Liver (tissue), 9 donors: Measurements from ENCODE around the gene TP73. TPM values are rescaled to one million over a fixed set of nuclear protein-coding genes. Genes with fewer than 3 reads are reported as not detected.

Source experiments
- DNase-seq: peaks from one replicate; pipeline ENCODE4 v3.0.0-alpha.2; 2017; ENCODE audit warnings: low spot score
- H3K27ac ChIP-seq, 2 donors: one replicate each; pipeline ENCODE4 v1.7.0; 2013; ENCODE audit warnings: inconsistent platforms in 2 of 2, low read length in 2 of 2, control low read depth in 1 of 2, low read depth in 1 of 2, mild to moderate bottlenecking in 1 of 2
- H3K27me3 ChIP-seq, 4 donors: one replicate each; pipeline versions ENCODE4 v1.6.1 to v1.7.0; 2013; ENCODE audit warnings: low read length in 3 of 4, inconsistent platforms in 1 of 4, mild to moderate bottlenecking in 1 of 4, moderate library complexity in 1 of 4; ENCODE audit not compliant: control insufficient read depth in 4 of 4, insufficient read depth in 4 of 4
- H3K36me3 ChIP-seq, 4 donors: one replicate each; pipeline versions ENCODE4 v1.6.1 to v1.7.0; 2013; ENCODE audit warnings: low read length in 3 of 4, mild to moderate bottlenecking in 3 of 4, low read depth in 1 of 4, moderate library complexity in 1 of 4; ENCODE audit not compliant: control insufficient read depth in 4 of 4, insufficient read depth in 3 of 4
- H3K4me1 ChIP-seq, 4 donors: one replicate each; pipeline versions ENCODE4 v1.6.1 to v1.7.0; 2013; ENCODE audit warnings: low read length in 3 of 4, mild to moderate bottlenecking in 3 of 4, moderate library complexity in 1 of 4; ENCODE audit not compliant: control insufficient read depth in 4 of 4, insufficient read depth in 4 of 4
- H3K4me3 ChIP-seq, 3 donors: one replicate each; pipeline versions ENCODE4 v1.6.1 to v1.7.0; 2013; ENCODE audit warnings: low read length in 3 of 3, control low read depth in 1 of 3, low read depth in 1 of 3, mild to moderate bottlenecking in 1 of 3
- H3K9ac ChIP-seq, 2 donors: one replicate each; pipeline ENCODE4 v1.7.0; 2013; ENCODE audit warnings: low read length in 2 of 2, mild to moderate bottlenecking in 2 of 2, moderate library complexity in 2 of 2, control low read depth in 1 of 2, low read depth in 1 of 2
- H3K9me3 ChIP-seq, 4 donors: one replicate each; pipeline versions ENCODE4 v1.6.1 to v1.7.0; 2013; ENCODE audit warnings: low read length in 3 of 4; ENCODE audit not compliant: control insufficient read depth in 4 of 4
- ATF3 ChIP-seq: IDR thresholded peaks from 2 replicates; pipeline ENCODE4 v1.6.1; 2016; ENCODE audit warnings: antibody characterized with exemption
- CTCF ChIP-seq: fragments of 150-350 bp; IDR thresholded peaks from 2 replicates; pipeline ENCODE4 v1.5.1; 2017; ENCODE audit warnings: improper control_type of control experiment, low read depth, low read length; ENCODE audit not compliant: missing input control
- EGR1 ChIP-seq, 2 donors: IDR thresholded peaks; 2 replicates each; pipeline ENCODE4 v1.6.1; 2016 to 2018; ENCODE audit warnings: antibody characterized with exemption in 2 of 2, low read depth in 2 of 2
- FOXA1 ChIP-seq: IDR thresholded peaks from 2 replicates; pipeline ENCODE4 v1.6.1; 2016; ENCODE audit warnings: antibody characterized with exemption
- FOXA2 ChIP-seq: IDR thresholded peaks from 2 replicates; pipeline ENCODE4 v1.6.1; 2016; ENCODE audit warnings: antibody characterized with exemption
- GABPA ChIP-seq, 2 donors: IDR thresholded peaks in 1 of 2; conservative IDR thresholded peaks in 1 of 2; 2 replicates each; pipeline ENCODE4 v1.6.1; 2016; ENCODE audit warnings: antibody characterized with exemption in 2 of 2, mild to moderate bottlenecking in 1 of 2, moderate library complexity in 1 of 2
- HNF4A ChIP-seq, 2 donors: conservative IDR thresholded peaks; 2 replicates each; pipeline ENCODE4 v1.6.1; 2016; ENCODE audit warnings: antibody characterized with exemption in 2 of 2, mild to moderate bottlenecking in 2 of 2
- HNF4G ChIP-seq: IDR thresholded peaks from 2 replicates; pipeline ENCODE4 v1.6.1; 2016; ENCODE audit warnings: antibody characterized with exemption
- JUND ChIP-seq, 2 donors: IDR thresholded peaks; 2 replicates each; pipeline ENCODE4 v1.6.1; 2016; ENCODE audit warnings: antibody characterized with exemption in 2 of 2
- RAD21 ChIP-seq, 2 donors: IDR thresholded peaks; 2 replicates each; pipeline ENCODE4 v1.6.1; 2016; ENCODE audit warnings: antibody characterized with exemption in 2 of 2, mild to moderate bottlenecking in 2 of 2
- REST ChIP-seq: IDR thresholded peaks from 2 replicates; pipeline ENCODE4 v1.6.1; 2016; ENCODE audit warnings: antibody characterized with exemption, mild to moderate bottlenecking
- RXRA ChIP-seq, 2 donors: IDR thresholded peaks; 2 replicates each; pipeline ENCODE4 v1.6.1; 2017 to 2018; ENCODE audit warnings: antibody characterized with exemption in 2 of 2, mild to moderate bottlenecking in 1 of 2
- SP1 ChIP-seq: IDR thresholded peaks from 2 replicates; pipeline ENCODE4 v1.6.1; 2018; ENCODE audit warnings: antibody characterized with exemption, mild to moderate bottlenecking
- TAF1 ChIP-seq: conservative IDR thresholded peaks from 2 replicates; pipeline ENCODE4 v1.6.1; 2016; ENCODE audit warnings: antibody characterized with exemption, mild to moderate bottlenecking
- YY1 ChIP-seq: IDR thresholded peaks from 2 replicates; pipeline ENCODE4 v1.6.1; 2016; ENCODE audit warnings: antibody characterized with exemption, mild to moderate bottlenecking
- ZBTB33 ChIP-seq: IDR thresholded peaks from 2 replicates; pipeline ENCODE4 v1.6.1; 2016; ENCODE audit warnings: antibody characterized with exemption
- WGBS: extraction: QIAGEN DNeasy Blood & Tissue Kit; methylation state at CpG from one replicate; pipeline ENCODE4 v1.1.7; 2013; 5-methylcytosine and 5-hydroxymethylcytosine counted together
- polyA plus RNA-seq, 2 donors: library from polyadenylated mRNA; stranded (reverse) in 1 of 2; unstranded in 1 of 2; fragments of 200-250 nt in 1 of 2; fragments of >200 nt in 1 of 2; fragmentation: Nextera tagmentation in 1 of 2; extraction: Ambion mirVana in 1 of 2; gene quantifications; one replicate each; pipeline versions ENCODE4 v1.2.1 to v1.2.3, GENCODE V29; 2013 to 2015
- total RNA-seq, 2 donors: library from RNA; depleted of rRNA; stranded (reverse); fragments of >200 nt; gene quantifications; one replicate each; pipeline ENCODE4 v1.2.3, GENCODE V29; 2014
- TF ChIP-seq, protein P1 (sequence below): IDR thresholded peaks from 2 replicates; pipeline ENCODE4 v1.6.1; 2016; ENCODE audit warnings: antibody characterized with exemption
- donor health status: healthy.
- donor health status: healthy.
- donor health status: healthy.
- donor health status: healthy.
- donor health status: healthy.

The TP73 gene
- total and polyA plus RNA-seq, 4 donors: 0.08 to 0.29 (median 0.18) TPM

GRCh38 chr1:3711780-3712451 is 59.6 kb downstream of the TP73 start:
- no peaks in the 10 kb centered on the region for H3K9me3 ChIP-seq
- TF ChIP-seq SP1 (no peak), FOXA2 (no peak), TAF1 (no peak), EGR1 (IDR thresholded peaks at IDR 0.05; ENCODE audit: low read depth in 2 of 2) (no peak), HNF4G (no peak), RXRA (IDR thresholded peaks at IDR 0.05) (no peak), ATF3 (no peak), FOXA1 (no peak), RAD21 (IDR thresholded peaks at IDR 0.05) (no peak), ZBTB33 (no peak), GABPA (IDR thresholded peaks at IDR 0.05 in 1 of 2, conservative IDR thresholded peaks at IDR 0.05 in 1 of 2) (no peak)
- H3K36me3 ChIP-seq: no peaks in the 10 kb centered on the region
- no peak for DNase-seq
- H3K27me3 ChIP-seq: no peaks in the 10 kb centered on the region
- H3K4me3 ChIP-seq: no peak overlapping the region
- no peak overlapping the region for H3K27ac ChIP-seq
- no peak overlapping the region for H3K9ac ChIP-seq
- WGBS: 86% methylated on average over 24 of the region's 24 CpGs
- H3K4me1 ChIP-seq: no peaks in the 10 kb centered on the region

GRCh38 chr1:3712573-3713535 is 60.5 kb downstream of the TP73 start:
- Histone ChIP-seq H3K36me3 (no peaks in the 10 kb centered on the region), H3K4me3 (no peak overlapping the region), H3K9me3 (no peaks in the 10 kb centered on the region), H3K27ac (no peak overlapping the region), H3K9ac (no peak overlapping the region), H3K27me3 (no peaks in the 10 kb centered on the region), H3K4me1 (no peaks in the 10 kb centered on the region)
- TF ChIP-seq GABPA (IDR thresholded peaks at IDR 0.05 in 1 of 2, conservative IDR thresholded peaks at IDR 0.05 in 1 of 2): no peak
- TF ChIP-seq REST: no peak
- no peak for TF ChIP-seq ZBTB33
- TF ChIP-seq RXRA (IDR thresholded peaks at IDR 0.05): no peak
- TF ChIP-seq SP1: no peak
- TF ChIP-seq HNF4A (conservative IDR thresholded peaks at IDR 0.05): no peak
- no peak for TF ChIP-seq JUND (IDR thresholded peaks at IDR 0.05)
- no peak for TF ChIP-seq YY1
- TF ChIP-seq TAF1: no peak
- no peak for TF ChIP-seq FOXA2
- TF ChIP-seq, protein P1, sequence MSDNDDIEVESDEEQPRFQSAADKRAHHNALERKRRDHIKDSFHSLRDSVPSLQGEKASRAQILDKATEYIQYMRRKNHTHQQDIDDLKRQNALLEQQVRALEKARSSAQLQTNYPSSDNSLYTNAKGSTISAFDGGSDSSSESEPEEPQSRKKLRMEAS: no peak
- no peak for TF ChIP-seq ATF3
- no peak for TF ChIP-seq CTCF
- no peak for TF ChIP-seq FOXA1
- no peak for TF ChIP-seq EGR1 (IDR thresholded peaks at IDR 0.05; ENCODE audit: low read depth in 2 of 2)
- TF ChIP-seq RAD21 (IDR thresholded peaks at IDR 0.05): no peak
- no peak for TF ChIP-seq HNF4G
- WGBS: 76% methylated on average over 19 of the region's 19 CpGs
- DNase-seq: no peak
